NT2/D1 (cell line): ENCODE results near the gene CXCL16.

Experiments used
- DNase-seq: peaks from one replicate; pipeline ENCODE4 v3.0.0-alpha.2; 2011; ENCODE audit warnings: low read depth, low spot score
- H3K27me3 ChIP-seq: 2 replicates; pipeline ENCODE4 v1.6.0; 2011; ENCODE audit warnings: mild to moderate bottlenecking; ENCODE audit not compliant: insufficient read length, insufficient read depth
- H3K36me3 ChIP-seq: 2 replicates; pipeline ENCODE4 v1.6.1; 2011; ENCODE audit warnings: mild to moderate bottlenecking, low read length, mixed read lengths; ENCODE audit not compliant: insufficient read depth, insufficient read length
- H3K4me1 ChIP-seq: 2 replicates; pipeline ENCODE4 v1.5.1; 2011; ENCODE audit not compliant: insufficient read depth, insufficient read length
- H3K4me3 ChIP-seq: 2 replicates; pipeline ENCODE4 v1.5.1; 2011; ENCODE audit warnings: low read depth; ENCODE audit not compliant: insufficient read length
- H3K9ac ChIP-seq: 2 replicates; pipeline ENCODE4 v1.6.0; 2011; ENCODE audit warnings: low read depth; ENCODE audit not compliant: insufficient read length
- H3K9me3 ChIP-seq: 2 replicates; pipeline ENCODE4 v1.5.1; 2011; ENCODE audit warnings: mild to moderate bottlenecking, low read length; ENCODE audit not compliant: insufficient read depth
- SUZ12 ChIP-seq: IDR thresholded peaks from 2 replicates; pipeline ENCODE4 v1.6.1; 2011; ENCODE audit not compliant: insufficient read length, insufficient read depth; ENCODE audit errors: extremely low read depth
- YY1 ChIP-seq: IDR thresholded peaks from 2 replicates; pipeline ENCODE4 v1.6.1; 2011; ENCODE audit not compliant: insufficient read length, insufficient read depth
- ZNF274 ChIP-seq: IDR thresholded peaks from 2 replicates; pipeline ENCODE4 v1.6.1; 2011; ENCODE audit warnings: mild to moderate bottlenecking, low read depth, low read length

The CXCL16 gene

DNA sequence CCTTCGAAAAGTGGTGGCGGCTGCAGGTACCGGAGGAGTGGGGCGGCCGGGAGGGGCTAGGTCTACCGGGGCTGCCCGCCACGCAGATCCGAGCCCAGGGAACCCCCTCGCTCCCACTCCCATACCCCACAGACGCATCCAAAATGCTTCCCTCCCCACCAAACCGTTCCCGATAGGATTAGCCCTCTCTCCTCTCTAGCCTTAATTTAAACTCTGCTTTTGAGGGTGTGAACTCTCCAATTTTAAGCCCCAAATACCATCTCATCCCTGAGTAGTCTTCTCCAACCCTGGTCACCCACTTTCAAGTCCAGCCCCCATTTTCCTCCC is 260 bp upstream of the CXCL16 start:
- TF ChIP-seq SUZ12 (no peak), YY1 (no peak), ZNF274 (no peak)
- H3K4me1 ChIP-seq, result peaks cover 3% of the 10 kb centered on the region
- H3K9me3 ChIP-seq, result no peaks in the 10 kb centered on the region
- H3K9ac ChIP-seq, result peak overlapping the region; percentile 10
- DNase-seq, result no peak
- H3K36me3 ChIP-seq, result no peaks in the 10 kb centered on the region
- peak overlapping the region; percentile 60 for H3K4me3 ChIP-seq
- H3K27me3 ChIP-seq, result peaks cover 66% of the 10 kb centered on the region

DNA sequence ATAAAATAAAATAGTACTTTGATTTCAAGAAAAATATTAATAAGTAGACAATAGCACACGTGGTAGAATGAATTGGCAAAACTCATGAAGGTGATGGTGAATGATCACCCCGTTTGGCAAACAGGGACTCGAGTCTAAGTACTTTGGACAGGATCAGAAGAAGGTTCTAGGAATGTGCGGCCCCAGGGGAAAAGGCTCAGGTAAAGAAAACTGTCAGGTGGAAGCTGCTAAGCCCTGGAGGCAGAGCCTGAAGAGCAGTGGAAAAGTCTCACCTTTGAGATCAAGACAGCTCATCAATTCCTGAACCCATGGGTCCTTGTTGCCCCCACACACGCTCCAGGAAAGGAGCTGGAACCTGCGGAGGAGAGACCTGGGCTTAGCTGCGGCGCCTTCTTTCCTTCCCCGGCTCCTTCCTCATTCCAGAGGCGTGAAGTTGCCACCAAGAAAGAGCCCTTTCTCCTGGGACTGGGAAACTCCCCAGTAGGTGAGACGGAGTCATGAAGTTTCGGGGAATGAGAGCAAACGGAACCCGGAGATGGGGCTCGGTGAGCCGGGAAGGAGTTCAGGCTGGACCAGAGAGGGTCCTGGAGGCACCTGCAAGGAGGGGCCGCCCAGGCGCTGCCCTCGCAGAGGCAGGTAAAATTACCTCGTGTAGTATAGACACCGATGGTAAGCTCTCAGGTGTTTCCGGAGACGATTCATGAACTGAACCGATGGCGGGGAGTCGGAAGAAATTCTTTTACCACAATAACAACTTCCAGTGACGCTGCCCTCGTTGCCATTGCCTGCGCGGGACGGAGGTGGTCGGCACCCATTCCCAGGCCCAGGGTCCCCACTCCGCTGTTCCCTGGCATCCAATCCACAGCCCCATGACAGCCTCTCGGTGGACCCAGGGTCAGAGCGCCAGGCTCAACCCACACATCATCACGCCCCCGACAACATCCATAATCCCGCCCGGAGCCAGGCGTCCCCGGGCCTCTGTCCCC is 1.3 kb downstream of the CXCL16 start:
- Histone ChIP-seq H3K36me3 (no peaks in the 10 kb centered on the region), H3K4me1 (peaks cover 3% of the 10 kb centered on the region), H3K9ac (peak overlapping the region; percentile 32), H3K4me3 (peak overlapping the region; percentile 60), H3K27me3 (peaks cover 57% of the 10 kb centered on the region), H3K9me3 (no peaks in the 10 kb centered on the region)
- DNase-seq, result no peak
- TF ChIP-seq SUZ12 (peak; percentile 20), YY1 (no peak)

DNA sequence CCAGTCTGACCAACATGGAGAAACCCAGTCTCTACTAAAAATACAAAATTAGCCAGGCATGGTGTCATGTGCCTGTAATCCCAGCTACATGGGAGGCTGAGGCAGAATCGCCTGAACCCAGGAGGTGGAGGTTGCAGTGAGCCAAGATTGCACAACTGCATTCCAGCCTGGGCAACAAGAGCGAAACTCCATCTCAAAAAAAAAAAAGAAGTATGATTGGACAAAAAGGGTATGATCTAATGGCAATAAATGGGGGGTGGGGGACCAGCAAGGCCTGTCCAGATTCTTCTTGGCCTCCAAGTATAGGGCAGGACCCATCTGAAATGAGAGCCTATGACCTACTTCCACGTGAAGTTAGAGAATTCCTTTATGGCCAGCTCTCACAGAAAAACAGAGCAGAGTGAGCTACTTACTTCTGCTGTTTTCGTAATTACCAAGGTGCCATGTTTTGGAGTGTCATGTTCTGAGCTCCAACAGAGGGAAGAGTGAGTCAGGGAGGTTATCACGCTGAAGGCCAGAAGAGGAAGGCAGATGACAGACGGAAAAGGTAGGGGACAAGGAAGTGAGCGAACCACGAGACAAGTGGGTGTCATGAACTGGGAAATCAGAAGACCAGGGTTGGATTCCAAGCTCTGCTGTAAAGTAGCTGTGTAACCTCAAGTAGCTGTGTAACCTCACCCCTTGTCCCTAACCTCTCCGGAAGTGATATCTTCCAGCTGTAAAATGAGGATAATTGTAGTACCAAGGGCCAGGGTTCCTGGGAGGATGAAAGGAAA is 3.7 kb downstream of the CXCL16 start:
- peaks cover 35% of the 10 kb centered on the region for H3K27me3 ChIP-seq
- no peak for DNase-seq
- H3K4me3 ChIP-seq, result no peak overlapping the region
- no peak overlapping the region for H3K9ac ChIP-seq
- H3K9me3 ChIP-seq, result no peaks in the 10 kb centered on the region
- no peak for TF ChIP-seq SUZ12
- no peak for TF ChIP-seq ZNF274
- TF ChIP-seq YY1, result no peak
- H3K36me3 ChIP-seq, result peaks cover 5% of the 10 kb centered on the region
- H3K4me1 ChIP-seq, result peaks cover 3% of the 10 kb centered on the region

GRCh38 chr17:4734857-4735475 is 4.8 kb downstream of the CXCL16 start:
- no peak overlapping the region for H3K4me3 ChIP-seq

DNA sequence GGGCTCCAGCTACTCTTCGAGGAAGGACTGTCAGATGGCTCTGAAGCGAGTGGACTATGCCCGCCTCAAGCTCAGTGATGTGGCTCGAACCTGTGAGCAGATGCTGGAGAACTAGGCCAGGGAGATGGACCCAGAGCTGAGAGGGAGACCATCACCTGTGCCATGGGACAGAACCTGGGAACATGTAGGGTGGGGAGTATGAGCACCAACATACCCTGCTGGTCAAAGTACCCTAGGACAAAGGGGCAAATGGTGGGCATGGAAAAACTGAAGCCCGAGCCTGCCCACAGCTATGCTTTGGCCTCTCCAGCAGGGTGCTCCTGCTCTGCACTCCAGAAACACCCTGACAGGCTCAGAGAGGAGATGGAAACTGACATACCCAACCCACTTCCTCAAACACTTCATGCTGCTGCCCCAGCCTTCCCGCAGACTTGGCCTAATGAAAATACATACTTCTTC is 6.6 kb downstream of the CXCL16 start:
- H3K27me3 ChIP-seq, result peaks cover 5% of the 10 kb centered on the region
- TF ChIP-seq YY1 (no peak), SUZ12 (no peak), ZNF274 (no peak)
- no peak for DNase-seq
- peak overlapping the region; percentile 8 for H3K9ac ChIP-seq
- no peaks in the 10 kb centered on the region for H3K9me3 ChIP-seq
- no peak overlapping the region for H3K4me3 ChIP-seq
- H3K36me3 ChIP-seq, result peaks cover 5% of the 10 kb centered on the region
- peaks cover under 1% of the 10 kb centered on the region for H3K4me1 ChIP-seq

More at GRCh38 chr17:4734857-4735475, 4.8 kb downstream of the CXCL16 start:
- TF ChIP-seq YY1, result no peak
- no peak for TF ChIP-seq ZNF274
- no peak for TF ChIP-seq SUZ12
- no peak for DNase-seq
- Histone ChIP-seq H3K36me3 (peaks cover 5% of the 10 kb centered on the region), H3K9me3 (no peaks in the 10 kb centered on the region), H3K4me1 (peaks cover 3% of the 10 kb centered on the region), H3K27me3 (peaks cover 24% of the 10 kb centered on the region), H3K9ac (no peak overlapping the region)

DNA sequence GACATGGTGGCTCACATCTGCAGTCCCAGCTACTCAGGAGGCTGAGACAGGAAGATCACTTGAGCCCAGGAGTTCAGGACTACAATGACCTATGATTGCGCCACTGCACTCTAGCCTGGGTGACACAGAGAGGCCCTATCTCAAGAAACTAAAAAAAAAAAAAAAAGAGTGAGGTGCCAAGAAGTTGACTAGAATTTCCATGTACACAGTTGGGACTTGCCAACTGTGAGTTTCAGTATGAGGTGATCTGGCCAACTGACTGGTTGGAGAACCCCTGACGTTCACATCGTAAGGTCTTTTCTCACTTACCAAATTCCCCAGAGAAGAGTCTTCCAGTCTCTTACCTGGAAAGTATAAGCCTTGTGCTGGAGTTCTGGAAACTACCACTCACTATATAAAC is 11.6 kb downstream of the CXCL16 start:
- peaks cover 3% of the 10 kb centered on the region for H3K36me3 ChIP-seq
- TF ChIP-seq ZNF274 (no peak), YY1 (no peak), SUZ12 (no peak)
- no peaks in the 10 kb centered on the region for H3K9me3 ChIP-seq
- no peaks in the 10 kb centered on the region for H3K27me3 ChIP-seq
- no peak overlapping the region for H3K9ac ChIP-seq
- DNase-seq, result no peak
- H3K4me1 ChIP-seq, result no peaks in the 10 kb centered on the region
- H3K4me3 ChIP-seq, result no peak overlapping the region
